ENCODE measurements around the gene CCR6. TPM values are rescaled to one million over a fixed set of nuclear protein-coding genes. Genes with fewer than 3 reads are reported as not detected.

CCR6 gene
- total RNA-seq, 1 donor from 2014 or later, result not detected

DNA sequence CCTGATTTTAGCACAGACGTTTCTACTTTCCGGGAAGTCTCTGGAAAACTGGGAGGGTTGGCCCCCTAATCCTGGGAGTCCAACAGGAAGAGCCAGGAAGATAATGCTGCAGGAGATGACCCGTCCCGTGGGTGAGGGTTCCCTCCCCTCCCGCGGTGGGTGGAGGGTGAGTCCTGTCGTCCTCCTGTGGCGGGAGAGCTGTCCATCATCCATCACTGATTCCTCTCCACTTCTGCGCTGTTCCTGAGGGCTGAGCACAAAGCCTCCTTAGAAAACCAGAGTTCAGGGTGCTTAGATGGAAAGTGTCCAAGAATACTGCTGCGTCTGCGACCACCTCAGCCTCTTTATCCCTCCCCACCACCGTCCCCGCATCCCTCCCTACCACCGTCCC lies 6.1 kb upstream of the CCR6 start:
- ATAC-seq (no peak), DNase-seq (ENCODE audit: low spot score) (no peak)
- intact Hi-C loops (cut with DNase I), result no loop called here

DNA sequence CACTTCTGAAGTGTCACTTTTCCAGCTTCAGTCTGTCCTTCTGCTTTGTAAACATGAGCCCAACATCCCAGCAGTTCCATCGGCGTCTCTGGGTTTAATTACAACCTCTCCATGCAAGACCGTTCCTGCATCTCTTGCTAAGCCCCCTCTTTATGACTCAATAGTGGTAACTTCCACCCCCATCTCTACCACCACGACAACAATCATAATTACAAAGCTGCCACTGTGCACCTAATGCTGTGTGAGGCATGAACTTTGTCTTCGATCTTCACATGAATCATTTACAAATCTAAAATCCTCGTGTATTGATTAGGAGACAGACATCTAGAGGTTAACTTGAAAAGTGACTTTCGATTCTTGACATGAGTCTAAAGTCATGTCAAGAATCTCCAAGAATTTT lies 4.9 kb upstream of the CCR6 start:
- intact Hi-C loops (cut with DNase I), result no loop called here
- ATAC-seq, result no peak
- DNase-seq (ENCODE audit: low spot score), result no peak

DNA sequence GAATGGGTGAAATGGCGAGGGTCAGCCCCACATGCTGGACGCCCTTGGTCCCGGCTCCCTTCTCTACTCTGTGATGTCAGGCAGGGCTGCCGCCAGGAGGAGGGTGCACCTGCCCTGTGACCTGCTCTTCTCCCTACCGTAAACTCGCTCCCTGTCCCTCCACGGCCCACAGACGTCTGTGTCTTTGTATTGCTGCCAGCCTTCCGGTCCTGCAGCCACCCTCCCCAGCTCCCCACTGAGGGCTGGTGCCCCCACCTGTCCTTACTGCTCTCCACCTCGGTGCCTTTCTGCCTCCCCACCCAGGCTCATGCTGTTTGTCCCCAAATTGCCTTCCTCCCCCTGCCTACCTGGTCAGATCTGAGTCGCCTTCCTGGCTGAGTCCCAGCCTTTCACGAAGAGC lies 4.1 kb upstream of the CCR6 start:
- DNase-seq (ENCODE audit: low spot score) (no peak), ATAC-seq (no peak)
- intact Hi-C loops (cut with DNase I), result no loop called here

DNA sequence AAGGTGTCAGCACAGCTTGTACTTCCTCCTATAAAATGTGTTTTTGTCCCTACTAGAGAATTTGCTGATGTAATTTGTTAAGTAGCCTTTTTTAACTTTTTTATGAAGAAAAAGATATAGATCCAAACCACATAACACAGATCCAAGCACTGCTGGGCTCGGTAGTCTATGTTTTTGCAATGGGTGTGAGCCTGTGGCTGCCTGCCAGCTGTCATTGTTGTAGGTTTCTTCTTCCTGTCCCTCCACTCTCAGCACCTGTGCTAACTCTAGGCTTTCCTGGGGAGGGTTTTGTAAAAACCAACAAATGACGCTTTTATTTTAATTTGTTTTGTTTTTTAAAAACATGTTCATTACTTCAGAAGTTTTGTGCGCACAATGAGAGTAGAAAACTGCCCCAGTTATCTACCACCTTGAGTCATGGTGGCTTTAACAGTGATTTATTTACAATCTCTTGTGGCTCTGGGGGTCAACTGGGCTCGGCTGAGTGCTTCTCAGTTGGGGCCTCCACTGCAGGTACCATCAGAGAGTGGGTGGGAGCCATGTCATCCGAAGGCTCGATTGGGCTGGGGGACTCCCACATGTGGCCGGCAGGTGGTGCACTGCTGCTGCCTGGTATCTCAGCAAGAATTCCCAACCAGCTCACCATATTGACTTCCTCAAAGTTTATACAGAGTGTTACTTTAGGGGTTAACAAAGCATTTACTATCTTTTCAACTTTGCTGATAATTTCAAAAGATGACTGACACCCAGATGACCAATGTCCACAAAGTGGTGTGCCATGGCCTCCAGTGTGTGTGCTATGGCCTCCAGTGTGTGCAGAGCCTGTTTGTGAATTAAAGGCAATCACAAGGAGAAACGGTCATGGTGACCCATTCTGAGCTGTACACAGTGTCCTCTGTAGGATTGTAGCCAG lies 3.0 kb upstream of the CCR6 start:
- DNase-seq (ENCODE audit: low spot score) (no peak), ATAC-seq (no peak)
- intact Hi-C loops (cut with DNase I), result no loop called here

DNA sequence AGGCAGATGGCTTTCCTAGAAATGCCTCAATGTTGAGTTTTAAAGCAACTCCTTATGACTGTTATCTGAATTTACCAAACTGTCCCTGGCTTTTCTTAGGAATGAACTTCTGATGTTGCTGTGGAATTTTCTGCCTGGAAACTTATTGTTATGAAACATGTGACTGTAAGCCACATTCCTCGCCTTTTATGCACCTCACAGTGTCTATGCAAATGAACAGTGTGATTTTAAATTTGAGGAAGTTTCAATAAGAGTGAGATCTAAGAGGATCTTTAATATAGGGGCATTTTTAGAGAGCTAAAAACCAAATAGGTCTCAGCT lies 2.4 kb upstream of the CCR6 start:
- ATAC-seq, result no peak
- DNase-seq (ENCODE audit: low spot score), result no peak
- intact Hi-C loops (cut with DNase I), result no loop called here

DNA sequence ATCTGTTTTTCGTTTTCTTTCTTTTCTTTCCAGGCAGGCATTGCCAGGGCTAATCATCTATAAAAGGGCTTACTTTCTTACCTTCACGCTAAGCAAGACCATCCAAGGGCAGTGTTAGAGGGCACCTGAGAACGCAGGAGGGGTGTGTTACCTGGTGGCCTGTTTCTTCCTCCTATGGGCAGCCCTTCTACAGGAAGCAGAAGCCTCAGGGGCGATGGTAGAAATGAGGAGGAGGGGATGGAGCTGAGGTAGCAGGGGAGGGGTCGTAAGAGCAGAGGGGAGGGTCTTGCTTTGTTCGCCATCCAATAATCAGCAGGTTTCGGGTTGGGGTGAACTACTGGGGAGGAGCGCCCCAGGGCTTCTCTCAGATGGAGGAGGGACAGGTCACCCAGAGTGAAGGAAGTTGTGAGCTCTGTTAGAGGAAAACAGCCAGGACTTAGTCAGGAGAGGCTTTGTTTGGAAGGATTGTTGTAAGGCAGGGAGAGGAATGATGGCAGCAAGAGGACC lies 1.5 kb upstream of the CCR6 start:
- no peak for DNase-seq (ENCODE audit: low spot score)
- no peak for ATAC-seq
- intact Hi-C loops (cut with DNase I), result no loop called here

DNA sequence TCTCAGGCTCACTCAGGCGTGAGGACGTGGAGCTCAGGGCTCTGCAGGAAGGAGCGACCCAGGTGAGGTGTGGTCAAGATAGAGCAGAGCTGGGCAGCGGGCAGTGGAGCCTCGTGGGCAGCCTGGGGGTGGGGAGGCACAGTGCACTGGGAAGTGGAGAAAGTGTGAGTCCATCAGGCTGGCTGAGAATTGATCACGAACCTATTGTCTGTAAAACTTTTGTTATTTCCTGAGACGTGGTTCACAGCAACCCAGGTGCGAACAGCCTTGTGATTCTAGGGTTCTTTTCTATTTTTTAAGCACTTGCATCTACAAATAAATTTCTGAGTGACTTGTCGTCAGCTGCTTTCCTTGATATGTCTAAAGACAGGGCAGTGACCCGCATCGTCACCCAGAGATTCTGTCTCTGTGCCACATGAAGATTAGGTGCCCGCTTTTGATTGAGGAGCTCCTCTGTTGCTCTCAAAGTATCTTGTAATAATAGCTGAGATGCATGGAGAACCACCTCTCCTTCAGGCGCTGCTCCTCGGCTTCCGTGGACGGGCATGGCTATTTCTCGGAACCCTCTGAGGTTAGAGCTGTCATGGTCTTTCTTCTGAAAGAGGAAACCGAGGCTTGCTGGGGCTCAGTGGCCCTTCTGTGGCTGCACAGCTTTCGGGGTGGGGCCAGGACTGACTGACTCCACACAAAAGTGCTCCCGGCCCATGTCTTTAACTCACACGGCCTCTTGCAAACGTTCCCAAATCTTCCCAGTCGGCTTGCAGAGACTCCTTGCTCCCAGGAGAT lies 662 bp upstream of the CCR6 start:
- ATAC-seq, result no peak
- DNase-seq (ENCODE audit: low spot score), result no peak
- intact Hi-C loops (cut with DNase I), result no loop called here

DNA sequence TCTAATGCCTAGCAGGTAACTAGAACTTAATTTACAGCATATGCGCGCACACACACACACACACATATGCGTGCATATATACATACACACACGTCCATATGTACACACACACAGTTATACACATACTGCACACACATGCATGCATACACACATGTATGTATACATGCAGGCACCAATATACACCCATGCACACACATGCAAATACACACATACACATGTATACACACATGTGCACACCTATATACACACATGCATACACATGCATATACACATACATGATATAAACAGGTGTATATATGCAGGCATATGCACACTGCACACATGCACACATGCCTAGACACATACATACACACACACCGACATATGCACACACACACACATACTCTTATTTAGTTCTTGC lies 1.9 kb downstream of the CCR6 start:
- ATAC-seq (no peak), DNase-seq (ENCODE audit: low spot score) (no peak)
- intact Hi-C loops (cut with DNase I), result no loop called here

DNA sequence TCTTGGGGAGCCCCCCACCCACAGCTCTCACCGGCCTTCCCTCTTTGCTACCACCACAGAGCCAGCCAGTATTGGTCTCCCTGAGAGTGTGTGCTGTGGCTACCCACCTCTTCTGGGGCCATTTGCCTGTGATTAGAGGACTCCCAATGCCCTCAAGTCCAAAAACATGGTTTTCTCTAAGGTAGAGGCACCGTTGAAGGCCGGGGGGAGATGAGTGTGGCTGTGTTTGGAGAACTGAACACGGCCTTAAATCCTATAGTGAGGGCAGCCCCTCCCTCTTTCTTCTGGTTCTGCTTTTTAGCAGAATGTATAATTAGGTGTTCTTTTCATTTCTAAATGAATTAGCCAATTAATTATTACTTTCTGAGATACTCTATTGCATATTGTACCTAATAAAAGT lies 2.5 kb downstream of the CCR6 start:
- intact Hi-C loops (cut with DNase I), result no loop called here
- DNase-seq (ENCODE audit: low spot score) (no peak), ATAC-seq (no peak)

DNA sequence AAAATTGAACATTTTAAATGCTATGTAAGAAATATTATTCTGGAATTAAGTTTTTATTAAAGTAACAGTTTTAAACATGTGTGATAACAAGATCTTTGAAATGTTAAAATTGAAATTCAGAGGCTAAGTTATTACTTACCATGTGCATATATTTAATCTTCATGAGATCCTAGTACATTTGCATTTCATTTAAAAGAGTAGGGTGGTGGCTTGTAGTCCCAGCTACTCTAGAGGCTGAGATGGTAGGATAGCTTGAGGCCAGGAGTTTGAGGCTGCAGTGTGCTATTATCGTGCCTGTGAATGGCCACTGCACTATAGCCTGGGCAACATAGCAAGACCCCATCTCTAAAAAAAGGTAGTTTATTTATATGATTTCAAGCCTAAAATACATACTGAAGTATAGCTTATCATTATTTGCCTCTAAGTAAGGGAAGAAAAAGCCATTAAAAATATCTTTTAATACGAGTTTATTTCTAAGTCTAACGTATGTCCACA lies 3.0 kb downstream of the CCR6 start:
- intact Hi-C loops (cut with DNase I), result no loop called here
- ATAC-seq (no peak), DNase-seq (ENCODE audit: low spot score) (no peak)

DNA sequence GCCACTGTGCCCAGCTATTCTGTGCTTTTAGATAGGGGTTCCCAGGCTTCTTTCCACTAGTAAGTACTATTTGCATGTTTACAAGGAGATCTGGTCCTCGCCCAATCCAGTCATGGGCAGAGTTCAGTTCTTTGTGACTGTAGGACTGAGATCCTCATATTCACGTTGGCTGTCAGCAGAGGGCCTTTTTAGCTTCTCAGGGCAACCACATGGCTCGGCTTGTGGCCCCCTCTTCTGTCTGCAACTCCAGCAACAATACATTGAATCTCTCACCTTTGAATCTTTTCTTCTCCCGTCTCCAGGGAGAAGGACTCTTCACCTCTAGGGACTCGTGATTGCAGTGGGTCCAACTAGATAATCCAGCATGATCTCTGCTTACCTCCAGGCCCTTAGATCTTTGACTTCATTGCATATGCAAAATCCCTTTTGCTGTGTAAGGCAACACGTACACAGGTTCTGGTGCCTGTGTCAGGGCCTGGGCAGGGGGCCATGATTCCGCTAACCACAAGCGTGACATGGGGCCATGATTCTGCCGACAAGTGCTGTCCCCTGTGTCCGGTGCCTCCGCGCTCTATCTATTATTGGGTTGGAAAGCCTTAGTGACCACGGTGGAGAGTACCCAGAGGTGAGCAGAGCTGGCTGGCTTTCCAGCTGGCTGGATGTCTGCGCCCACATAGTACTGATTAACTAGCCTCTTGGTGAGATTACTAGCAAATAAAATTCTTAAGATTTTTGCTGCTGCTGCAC lies 5.1 kb downstream of the CCR6 start:
- DNase-seq (ENCODE audit: low spot score), result no peak
- ATAC-seq, result no peak
- intact Hi-C loops (cut with DNase I), result no loop called here

DNA sequence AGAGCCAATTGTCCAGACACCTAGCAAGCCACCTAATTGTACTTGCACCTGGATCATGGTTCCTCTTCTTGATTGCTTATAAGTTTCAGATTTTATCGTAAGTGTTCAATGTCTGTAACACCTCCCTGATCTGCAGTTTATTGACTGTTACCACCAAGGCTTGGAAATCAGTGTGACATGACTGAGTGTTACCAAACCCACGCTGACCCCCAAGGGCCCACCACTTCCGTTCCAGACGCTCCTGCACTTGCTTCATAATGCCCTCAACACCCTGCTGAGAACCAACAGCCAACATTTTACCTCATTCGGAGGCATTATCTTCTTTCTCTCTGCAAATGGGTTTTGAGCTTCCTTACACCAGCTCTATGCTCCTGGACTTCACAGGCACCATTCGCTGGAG lies 6.3 kb downstream of the CCR6 start:
- ATAC-seq, result no peak
- intact Hi-C loops (cut with DNase I), result no loop called here
- no peak for DNase-seq (ENCODE audit: low spot score)

DNA sequence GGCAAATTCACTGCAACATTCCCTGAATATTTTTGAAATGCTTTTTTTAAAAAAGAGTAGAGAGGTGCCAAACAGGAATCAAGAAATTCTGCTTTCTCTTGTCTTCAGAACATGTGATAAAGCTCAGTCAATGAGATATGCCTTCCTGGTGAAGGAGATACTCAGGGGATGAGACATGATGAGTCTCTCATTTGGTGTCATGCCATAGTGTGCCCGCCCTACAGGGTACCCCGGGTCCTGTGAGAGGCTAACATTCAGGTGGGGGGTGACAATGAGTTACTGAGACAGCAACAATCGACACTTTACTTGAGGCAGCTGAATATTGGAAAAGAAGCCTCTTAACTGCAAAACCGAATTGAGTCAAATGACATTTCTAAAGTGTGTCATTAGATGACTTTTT lies 6.7 kb downstream of the CCR6 start:
- DNase-seq (ENCODE audit: low spot score) (no peak), ATAC-seq (no peak)
- intact Hi-C loops (cut with DNase I), result no loop called here

DNA sequence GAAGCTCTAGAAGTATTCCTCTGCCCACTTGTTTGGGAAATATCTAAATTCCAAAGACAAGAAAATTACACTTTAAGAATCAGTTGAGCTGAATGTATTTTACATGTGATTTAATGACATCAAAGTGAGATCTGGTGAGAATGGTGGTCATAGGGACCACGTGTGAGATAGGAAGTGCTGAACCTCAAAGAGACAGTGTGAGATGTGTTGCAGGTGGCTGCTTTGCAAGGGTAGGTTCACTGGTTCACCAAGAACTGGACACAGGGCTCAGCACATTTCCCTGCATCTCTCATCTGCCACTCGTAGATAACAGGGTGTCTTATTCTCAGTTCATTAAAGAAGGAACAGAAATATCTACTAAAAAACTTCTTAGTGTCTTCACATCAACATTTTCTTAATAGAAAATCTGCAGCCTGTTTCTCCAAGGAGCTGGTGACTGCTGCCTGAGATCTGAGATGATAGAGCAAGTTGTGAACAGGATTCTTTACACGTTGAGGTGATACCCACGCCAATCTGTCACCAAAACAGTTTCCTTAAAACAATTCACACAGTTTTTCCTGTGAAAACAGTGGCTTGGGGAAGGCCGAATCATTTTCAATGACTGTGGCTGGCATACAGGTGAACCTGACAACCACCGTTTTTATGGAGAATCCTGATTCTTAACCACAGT lies 7.2 kb downstream of the CCR6 start:
- ATAC-seq, result no peak
- intact Hi-C loops (cut with DNase I), result no loop called here
- no peak for DNase-seq (ENCODE audit: low spot score)

DNA sequence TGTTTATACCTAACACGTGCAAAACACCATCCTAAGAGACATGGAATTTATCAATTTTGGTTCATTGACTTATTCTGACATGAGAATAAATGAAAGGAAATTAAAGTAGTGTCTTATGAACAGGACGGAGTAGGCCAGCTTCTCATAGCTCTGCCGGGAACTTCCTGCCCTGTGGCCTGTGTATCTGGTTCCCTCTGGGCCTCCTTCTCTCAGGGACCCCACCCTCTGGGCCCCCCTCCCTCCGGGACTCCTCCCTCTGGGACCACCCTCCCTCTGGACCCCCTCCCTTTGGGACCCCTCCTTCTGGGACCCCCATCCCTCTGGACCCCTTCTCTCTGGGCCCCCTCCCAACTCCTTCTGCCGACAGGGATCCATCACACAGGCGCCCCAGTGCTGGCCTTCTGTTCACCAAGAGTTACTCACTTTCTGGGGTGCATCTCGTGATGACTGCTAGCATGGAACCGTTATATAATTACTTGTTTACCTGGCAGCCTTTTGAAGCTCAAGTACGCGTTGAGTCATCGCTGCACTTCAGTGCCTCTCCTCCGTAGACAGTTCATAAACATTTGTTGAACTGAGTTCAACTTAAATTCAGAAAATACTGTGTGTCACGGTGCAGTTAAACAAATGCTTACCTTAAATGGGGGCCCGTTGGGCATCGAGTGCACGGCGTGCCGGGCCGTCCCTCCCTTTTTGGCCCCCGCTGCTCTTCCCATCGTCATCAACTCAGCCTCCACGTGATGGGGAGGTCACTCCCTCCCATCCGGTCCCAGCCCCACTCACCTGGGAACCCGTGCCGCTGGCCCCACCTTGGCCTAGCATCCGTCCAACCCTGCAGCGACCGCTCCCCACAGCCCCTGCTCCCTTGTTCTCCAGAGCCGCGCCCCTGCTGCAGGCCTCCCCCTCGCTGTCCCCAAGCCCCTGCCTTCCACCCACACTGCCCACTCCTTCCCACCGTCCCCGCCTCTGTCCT lies 8.1 kb downstream of the CCR6 start:
- ATAC-seq (no peak), DNase-seq (ENCODE audit: low spot score) (no peak)
- intact Hi-C loops (cut with DNase I), result no loop called here

DNA sequence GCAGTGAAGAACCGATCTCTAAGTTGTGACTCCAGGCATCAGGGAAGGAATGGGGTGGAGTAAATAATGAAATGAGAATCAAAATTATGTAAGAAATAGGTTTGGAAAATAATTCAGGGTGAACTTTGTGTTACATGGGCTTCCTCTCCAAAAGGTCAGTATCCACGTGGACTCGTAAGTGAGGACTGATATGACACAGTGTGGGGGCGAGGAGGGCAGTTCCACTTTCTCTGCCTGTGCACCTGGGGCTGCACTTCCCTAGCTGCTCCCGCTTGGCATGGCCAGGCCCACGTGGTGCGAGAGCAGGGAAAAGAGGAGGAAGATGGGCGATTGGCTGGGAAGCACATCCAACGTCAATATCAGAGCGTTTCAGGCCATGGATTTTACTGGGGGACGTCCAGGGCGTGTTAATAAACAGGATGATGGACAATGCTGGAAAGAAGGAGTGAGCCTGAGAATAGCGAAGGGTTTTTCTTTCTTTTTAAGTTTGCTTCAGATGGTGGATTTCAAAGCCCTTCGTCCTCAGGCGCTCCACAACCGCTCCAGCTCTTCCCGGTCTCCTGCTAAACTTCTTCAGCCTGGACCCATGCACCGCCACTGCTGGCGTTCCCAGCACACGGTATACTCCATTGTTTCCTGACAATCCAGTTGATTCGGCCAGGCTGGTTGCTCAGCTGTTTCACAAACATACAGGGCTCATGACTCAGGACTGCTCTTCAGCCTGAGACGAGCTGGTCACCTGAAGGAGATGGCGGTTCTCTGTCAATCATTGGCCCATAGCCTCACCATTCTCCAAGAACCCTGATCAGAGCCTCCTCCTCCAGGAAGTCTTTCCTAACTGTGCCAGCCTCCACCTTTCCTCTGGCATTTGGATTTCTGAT lies 11.8 kb downstream of the CCR6 start:
- intact Hi-C loops (cut with DNase I), result no loop called here
- ATAC-seq, result no peak

DNA sequence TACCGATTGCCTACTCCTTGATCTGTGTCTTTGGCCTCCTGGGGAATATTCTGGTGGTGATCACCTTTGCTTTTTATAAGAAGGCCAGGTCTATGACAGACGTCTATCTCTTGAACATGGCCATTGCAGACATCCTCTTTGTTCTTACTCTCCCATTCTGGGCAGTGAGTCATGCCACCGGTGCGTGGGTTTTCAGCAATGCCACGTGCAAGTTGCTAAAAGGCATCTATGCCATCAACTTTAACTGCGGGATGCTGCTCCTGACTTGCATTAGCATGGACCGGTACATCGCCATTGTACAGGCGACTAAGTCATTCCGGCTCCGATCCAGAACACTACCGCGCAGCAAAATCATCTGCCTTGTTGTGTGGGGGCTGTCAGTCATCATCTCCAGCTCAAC lies 13.5 kb downstream of the CCR6 start:
- no peak for DNase-seq (ENCODE audit: low spot score)
- ATAC-seq, result no peak
- intact Hi-C loops (cut with DNase I), result no loop called here

More for the DNA sequence above, 11.8 kb downstream of the CCR6 start:
- no peak for DNase-seq (ENCODE audit: low spot score)

All from sciatic nerve (tissue), 2 donors.